Motor neuron (in vitro differentiated cells): ENCODE results near the gene TERB1. TPM values are rescaled to one million over a fixed set of nuclear protein-coding genes. Genes with fewer than 3 reads are reported as not detected.

Experiments
- ATAC-seq, 8 experiments: fragments of 200-7000 bp; cut with Tn5 transposase; replicated peaks in 6 of 8; 2 replicates each; pipeline ENCODE4 v1.8.0; 2021; ENCODE audit warnings: mild to moderate bottlenecking in 8 of 8, moderate library complexity in 8 of 8
- H3K27ac ChIP-seq, 2 donors: fragments of 250-450 bp; sonication (Bioruptor Pico); 2 replicates each; pipeline ENCODE4 v1.9.0; 2021; ENCODE audit warnings: antibody characterized with exemption in 2 of 2, mild to moderate bottlenecking in 2 of 2, moderate library complexity in 1 of 2
- H3K4me1 ChIP-seq, 2 donors: fragments of 250-450 bp; sonication (Bioruptor Pico); replicated peaks in 1 of 2; 2 replicates each; pipeline ENCODE4 v1.6.1; 2021; ENCODE audit warnings: antibody characterized with exemption in 2 of 2, mild to moderate bottlenecking in 2 of 2, moderate library complexity in 1 of 2
- H3K4me3 ChIP-seq, 5 donors: fragments of 250-450 bp; sonication (Bioruptor Pico); 2 replicates each; pipeline ENCODE4 v1.9.0; 2021; ENCODE audit warnings: antibody characterized with exemption in 5 of 5, mild to moderate bottlenecking in 5 of 5, moderate library complexity in 4 of 5
- WGBS, 10 experiments: fragments of 450-650 bp; shearing (Covaris generic); methylation state at CpG; one replicate each; pipeline ENCODE4 v1.0.0; 2022; 5-methylcytosine and 5-hydroxymethylcytosine counted together
- in situ Hi-C, 9 experiments: fragments of 400-800 bp; cut with MboI; loops; one replicate each; pipeline ENCODE4 v1.15.0; 2021; ENCODE audit warnings: low sequenced_read_pairs in 9 of 9, low pct_unique_long_range_greater_than_20kb in 2 of 9; ENCODE audit not compliant: unreplicated experiment in 9 of 9
- total RNA-seq, 8 experiments: library from RNA; unstranded; fragments of 300-600 nt; gene quantifications; 2 replicates each; pipeline versions ENCODE4 v1.2.3 to v1.2.4, GENCODE V29; 2022

The TERB1 gene
- total RNA-seq, 8 experiments from 2014 or later = 0.05 to 0.09 TPM; not detected in 6

DNA sequence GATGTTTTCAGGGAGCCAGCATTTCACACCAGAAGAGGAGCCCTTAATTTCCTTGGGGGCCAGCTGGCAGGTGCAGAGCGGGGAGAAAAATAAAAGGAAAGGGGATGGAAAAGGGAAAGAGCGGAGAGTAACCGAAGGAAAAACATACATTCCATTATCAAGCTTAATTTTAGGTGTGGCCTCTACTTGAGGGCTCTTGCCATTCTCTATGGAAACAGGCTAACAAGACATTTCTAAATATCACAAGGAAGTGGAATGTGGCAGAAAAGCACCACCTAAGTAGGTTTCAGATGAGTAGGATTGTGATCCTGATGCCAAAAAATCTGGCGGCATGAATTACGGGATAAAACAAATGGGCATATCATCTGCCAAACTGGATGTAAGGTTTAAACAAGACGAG is 49.0 kb downstream of the TERB1 start:
- no peak overlapping the region for H3K4me3 ChIP-seq
- H3K4me1 ChIP-seq = peaks cover 11% of the 10 kb centered on the region in 2 donors
- 43 to 98% (median 87%) methylated on average over 1 to 6 of the region's 6 CpGs; no CpG with 5 or more reads in 1 of the 10 experiments for WGBS, 10 experiments
- ATAC-seq = no peak
- in situ Hi-C loops = no loop called here
- H3K27ac ChIP-seq = no peak overlapping the region

DNA sequence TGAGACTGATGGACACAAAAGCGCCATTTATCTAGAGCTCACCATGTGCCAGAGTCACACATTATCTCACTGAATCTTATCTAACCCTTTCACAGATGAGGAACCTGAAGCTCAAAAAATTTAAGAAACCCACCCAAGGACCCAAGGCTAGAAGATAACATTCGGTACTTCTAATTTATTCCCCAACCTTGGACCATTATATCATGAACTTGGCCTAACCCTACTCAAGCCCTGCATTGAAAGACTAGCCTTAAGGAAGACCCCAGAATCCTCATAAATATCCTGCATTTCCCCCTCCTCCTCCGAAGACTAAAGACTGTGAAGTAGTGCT is 49.4 kb downstream of the TERB1 start:
- peaks cover 11% of the 10 kb centered on the region in 2 donors for H3K4me1 ChIP-seq
- ATAC-seq = no peak
- H3K4me3 ChIP-seq = peak overlapping the region; percentile 67 to 94 (median 90)
- WGBS, 10 experiments = 0 to 100% (median 70%) methylated on average over 1 to 2 of the region's 3 CpGs; no CpG with 5 or more reads in 2 of the 10 experiments
- H3K27ac ChIP-seq = peak overlapping the region in 1 of 2 donors; percentile 100
- in situ Hi-C loops = no loop called here

- in situ Hi-C loops = no loop called here
- peak; percentile 91 to 94 (median 93) for ATAC-seq
- peak within 1 kb of the TSS; percentile 99 to 100 for H3K27ac ChIP-seq
- H3K4me3 ChIP-seq = peak within 1 kb of the TSS; percentile 67 to 94 (median 90)
- H3K4me1 ChIP-seq = peaks cover 11% of the 10 kb centered on the region in 2 donors
- 0% methylated on average over 4 to 10 of the region's 90 CpGs; no CpG with 5 or more reads in 8 of the 10 experiments for WGBS, 10 experiments
Measured at GRCh38 chr16:66751303-66751991, 49.9 kb downstream of the TERB1 start, which contains the start of gene DYNC1LI2. Gene DYNC1LI2 (minus strand): TSS chr16:66751609. CDS start chr16:66751591, 18 bp downstream.

- WGBS, 10 experiments = 0% methylated on average over 5 of the region's 22 CpGs; no CpG with 5 or more reads in 9 of the 10 experiments
- H3K4me1 ChIP-seq = peaks cover 11% of the 10 kb centered on the region in 2 donors
- H3K27ac ChIP-seq = peak overlapping the region; percentile 99 to 100
- ATAC-seq = peak; percentile 39 to 50 (median 48)
- H3K4me3 ChIP-seq = peak overlapping the region; percentile 67 to 94 (median 90)
- in situ Hi-C loops = no loop called here
Measured at GRCh38 chr16:66751053-66751302, 50.4 kb downstream of the TERB1 start.

DNA sequence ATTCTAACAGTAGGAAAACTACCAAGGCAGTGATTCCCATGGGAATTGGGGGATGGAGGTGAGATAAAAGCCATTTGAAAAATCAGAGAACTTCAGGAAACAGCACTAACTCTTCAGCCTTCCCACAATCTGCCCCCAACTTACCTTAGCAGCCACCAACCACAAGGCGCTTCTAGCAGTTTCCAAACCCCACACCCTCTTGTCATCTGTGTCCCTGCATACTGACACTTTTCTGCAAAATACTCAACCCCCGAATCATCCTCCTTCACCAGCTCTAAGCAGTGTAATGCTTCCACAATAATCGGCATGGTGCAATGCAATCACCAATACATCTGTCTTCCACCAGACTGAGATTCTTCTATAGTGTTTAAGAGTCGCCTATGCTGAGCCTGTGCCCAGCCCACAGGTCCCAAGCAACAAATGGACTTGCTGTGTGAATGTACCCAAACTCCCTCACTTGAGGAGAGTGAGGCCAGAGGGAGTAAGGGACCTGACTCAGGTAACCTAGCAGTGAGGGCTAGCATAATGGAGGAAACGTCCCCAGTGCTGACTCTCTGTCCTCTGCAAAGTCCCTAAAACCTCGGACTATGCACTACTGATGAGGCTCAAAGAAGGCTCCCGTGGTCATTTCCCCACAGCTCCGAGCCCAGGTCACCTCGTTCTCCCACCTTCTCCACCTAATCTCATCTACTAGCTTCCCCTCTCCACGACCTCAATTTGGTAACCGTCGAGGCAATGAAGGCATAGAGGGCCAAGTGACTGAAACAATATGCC is 50.9 kb downstream of the TERB1 start:
- in situ Hi-C loops = no loop called here
- Histone ChIP-seq H3K27ac (peak overlapping the region; percentile 99 to 100), H3K4me1 (peaks cover 11% of the 10 kb centered on the region in 2 donors), H3K4me3 (peak overlapping the region; percentile 67 to 94 (median 90))
- WGBS, 10 experiments = 0 to 58% (median 9%) methylated on average over 1 to 12 of the region's 12 CpGs; no CpG with 5 or more reads in 2 of the 10 experiments
- no peak for ATAC-seq

- in situ Hi-C loops = no loop called here
- H3K4me1 ChIP-seq = peaks cover 17 to 21% of the 10 kb centered on the region in 2 donors
- ATAC-seq = no peak
- no peak overlapping the region for H3K27ac ChIP-seq
- 0 to 86% (median 40%) methylated on average over 1 of the region's 1 CpG; no CpG with 5 or more reads in 6 of the 10 experiments for WGBS, 10 experiments
- no peak overlapping the region for H3K4me3 ChIP-seq
Measured at GRCh38 chr16:66746682-66747081, 54.7 kb downstream of the TERB1 start.

DNA sequence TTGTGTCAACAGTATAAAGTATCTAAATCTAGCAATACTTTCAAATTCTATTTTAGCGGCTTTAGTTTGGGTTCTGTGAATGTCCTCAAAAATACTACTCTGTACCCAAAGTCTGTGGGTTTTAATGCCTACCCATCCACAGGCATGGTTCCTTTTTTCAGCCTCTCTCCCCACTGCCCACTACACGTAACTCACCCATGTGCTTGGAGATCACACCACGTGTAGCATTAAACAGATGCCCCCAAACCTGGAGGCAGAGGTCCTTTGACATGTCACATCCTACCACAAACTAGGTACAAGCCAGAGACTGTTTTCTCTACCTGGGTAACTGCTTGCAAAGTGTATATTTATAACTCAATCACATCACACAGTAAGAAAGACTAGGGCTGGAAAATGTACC is 55.3 kb downstream of the TERB1 start:
- in situ Hi-C loops = no loop called here
- ATAC-seq = no peak

GRCh38 chr16:66741950-66742808 is 59.2 kb downstream of the TERB1 start:
- Histone ChIP-seq H3K4me1 (peaks cover 29% of the 10 kb centered on the region in 2 donors), H3K27ac (peak overlapping the region; percentile 53 to 76), H3K4me3 (no peak overlapping the region)
- in situ Hi-C loops = no loop called here
- peak in 5 of 8 experiments; percentile 4 to 44 (median 29) for ATAC-seq
- 52 to 90% (median 73%) methylated on average over 1 to 9 of the region's 10 CpGs for WGBS, 10 experiments

More for the DNA sequence above, 55.3 kb downstream of the TERB1 start:
- H3K4me3 ChIP-seq = no peak overlapping the region
- H3K4me1 ChIP-seq = peaks cover 21 to 26% of the 10 kb centered on the region in 2 donors
- H3K27ac ChIP-seq = no peak overlapping the region
- WGBS, 10 experiments = 73 to 100% (median 95%) methylated on average over 1 to 3 of the region's 3 CpGs

- peak overlapping the region; percentile 62 to 76 for H3K27ac ChIP-seq
- ATAC-seq = peak; percentile 85 to 98 (median 96)
- in situ Hi-C loops = no loop called here
- H3K4me3 ChIP-seq = no peak overlapping the region
- 0 to 39% (median 29%) methylated on average over 1 to 8 of the region's 10 CpGs; no CpG with 5 or more reads in 3 of the 10 experiments for WGBS, 10 experiments
- H3K4me1 ChIP-seq = peaks cover 29% of the 10 kb centered on the region in 2 donors
Measured at GRCh38 chr16:66741169-66741900, 60.0 kb downstream of the TERB1 start.

GRCh38 chr16:66740533-66740932 is 60.9 kb downstream of the TERB1 start:
- peak in 4 of 8 experiments; percentile 27 to 77 (median 58) for ATAC-seq
- no peak overlapping the region for H3K4me3 ChIP-seq
- in situ Hi-C loops = no loop called here
- peaks cover 29% of the 10 kb centered on the region in 2 donors for H3K4me1 ChIP-seq
- WGBS, 10 experiments = 0 to 100% (median 75%) methylated on average over 1 to 2 of the region's 2 CpGs; no CpG with 5 or more reads in 3 of the 10 experiments
- H3K27ac ChIP-seq = peak overlapping the region; percentile 62 to 76

- ATAC-seq = peak in 3 of 8 experiments; percentile 14 to 53 (median 32)
- H3K4me1 ChIP-seq = peaks cover 29% of the 10 kb centered on the region in 2 donors
- peak overlapping the region; percentile 62 to 76 for H3K27ac ChIP-seq
- WGBS, 10 experiments = 0 to 60% (median 31%) methylated on average over 1 to 2 of the region's 2 CpGs; no CpG with 5 or more reads in 3 of the 10 experiments
- in situ Hi-C loops = no loop called here
- no peak overlapping the region for H3K4me3 ChIP-seq
Measured at GRCh38 chr16:66740010-66740409, 61.4 kb downstream of the TERB1 start.

GRCh38 chr16:66735891-66736290 is 65.5 kb downstream of the TERB1 start:
- Histone ChIP-seq H3K4me3 (no peak overlapping the region), H3K27ac (no peak overlapping the region), H3K4me1 (peaks cover 13 to 17% of the 10 kb centered on the region in 2 donors)
- ATAC-seq = no peak
- WGBS, 10 experiments = 0 to 100% (median 100%) methylated on average over 1 to 3 of the region's 4 CpGs; no CpG with 5 or more reads in 1 of the 10 experiments
- in situ Hi-C loops = no loop called here
